ENCODE measurements around the gene WDR82.
A peak's percentile ranks its signal among the peaks of the same experiment; 100 is the strongest.

Gene WDR82

GRCh38 chr3:52257911-52258310 is 20.5 kb downstream of the WDR82 start:
- no peaks in the 10 kb centered on the region for H3K27me3 ChIP-seq (ENCODE audit: insufficient read depth, low read depth)
- peaks cover 58% of the 10 kb centered on the region for H3K4me1 ChIP-seq (ENCODE audit: low read depth, poor library complexity, severe bottlenecking)
- no peak overlapping the region for H3K4me2 ChIP-seq
- peaks cover 3% of the 10 kb centered on the region; the same call in 1 of the 2 replicates for H3K79me2 ChIP-seq (ENCODE audit: insufficient read depth, low read depth)
- peaks cover 6% of the 10 kb centered on the region; the same call in 1 of the 2 replicates for H3K36me3 ChIP-seq (ENCODE audit: insufficient read depth)
- no peak overlapping the region for H3K4me3 ChIP-seq (IDR thresholded peaks at IDR 0.05; ENCODE audit: insufficient read depth, low read depth, low read length)
- H2AFZ ChIP-seq (ENCODE audit: low read depth) = no peak overlapping the region
- H3K9ac ChIP-seq = no peak overlapping the region
- no peaks in the 10 kb centered on the region for H4K20me1 ChIP-seq (ENCODE audit: insufficient read depth)
- TF ChIP-seq CTCF (conservative IDR thresholded peaks at IDR 0.05; ENCODE audit: low read depth, low read length) = no peak
- H3K27ac ChIP-seq = no peak overlapping the region

GRCh38 chr3:52256622-52257021 is 21.8 kb downstream of the WDR82 start:
- Histone ChIP-seq H3K79me2 (ENCODE audit: insufficient read depth, low read depth) (peaks cover 3% of the 10 kb centered on the region; the same call in 1 of the 2 replicates), H3K4me2 (no peak overlapping the region), H3K27me3 (ENCODE audit: insufficient read depth, low read depth) (no peaks in the 10 kb centered on the region), H4K20me1 (ENCODE audit: insufficient read depth) (no peaks in the 10 kb centered on the region), H3K36me3 (ENCODE audit: insufficient read depth) (peaks cover 6% of the 10 kb centered on the region; the same call in 1 of the 2 replicates), H3K27ac (no peak overlapping the region), H3K4me3 (IDR thresholded peaks at IDR 0.05; ENCODE audit: insufficient read depth, low read depth, low read length) (no peak overlapping the region), H3K4me1 (ENCODE audit: low read depth, poor library complexity, severe bottlenecking) (peaks cover 54% of the 10 kb centered on the region), H2AFZ (ENCODE audit: low read depth) (no peak overlapping the region), H3K9ac (no peak overlapping the region)
- no peak for TF ChIP-seq CTCF (conservative IDR thresholded peaks at IDR 0.05; ENCODE audit: low read depth, low read length)

- no peak overlapping the region for H3K9ac ChIP-seq
- H3K4me1 ChIP-seq (ENCODE audit: low read depth, poor library complexity, severe bottlenecking) = peaks cover 54% of the 10 kb centered on the region
- no peaks in the 10 kb centered on the region for H4K20me1 ChIP-seq (ENCODE audit: insufficient read depth)
- H3K27ac ChIP-seq = no peak overlapping the region
- H3K36me3 ChIP-seq (ENCODE audit: insufficient read depth) = peaks cover 6% of the 10 kb centered on the region; the same call in 1 of the 2 replicates
- no peak overlapping the region for H3K4me2 ChIP-seq
- no peaks in the 10 kb centered on the region for H3K27me3 ChIP-seq (ENCODE audit: insufficient read depth, low read depth)
- H3K79me2 ChIP-seq (ENCODE audit: insufficient read depth, low read depth) = peaks cover 2% of the 10 kb centered on the region; the same call in 1 of the 2 replicates
- no peak for TF ChIP-seq CTCF (conservative IDR thresholded peaks at IDR 0.05; ENCODE audit: low read depth, low read length)
- H2AFZ ChIP-seq (ENCODE audit: low read depth) = no peak overlapping the region
- no peak overlapping the region for H3K4me3 ChIP-seq (IDR thresholded peaks at IDR 0.05; ENCODE audit: insufficient read depth, low read depth, low read length)
Measured at GRCh38 chr3:52256159-52256558, 22.3 kb downstream of the WDR82 start.

- Histone ChIP-seq H3K27ac (no peak overlapping the region), H3K36me3 (ENCODE audit: insufficient read depth) (peaks cover 6% of the 10 kb centered on the region; the same call in 1 of the 2 replicates), H4K20me1 (ENCODE audit: insufficient read depth) (no peaks in the 10 kb centered on the region), H3K4me2 (peak overlapping the region; percentile 48), H3K79me2 (ENCODE audit: insufficient read depth, low read depth) (no peaks in the 10 kb centered on the region), H3K4me1 (ENCODE audit: low read depth, poor library complexity, severe bottlenecking) (peaks cover 42% of the 10 kb centered on the region), H3K27me3 (ENCODE audit: insufficient read depth, low read depth) (no peaks in the 10 kb centered on the region), H3K9ac (no peak overlapping the region), H2AFZ (ENCODE audit: low read depth) (no peak overlapping the region), H3K4me3 (IDR thresholded peaks at IDR 0.05; ENCODE audit: insufficient read depth, low read depth, low read length) (no peak overlapping the region)
- no peak for TF ChIP-seq CTCF (conservative IDR thresholded peaks at IDR 0.05; ENCODE audit: low read depth, low read length)
Measured at GRCh38 chr3:52254608-52255007, 23.8 kb downstream of the WDR82 start.

Measured in KMS-11 (cell line).